ENCODE data around the gene NOP56.

The NOP56 gene

GRCh38 chr20:2610941-2611720 lies 41.3 kb upstream of the NOP56 start:
- Histone ChIP-seq H3K27me3 (ENCODE audit: insufficient read depth, poor library complexity, severe bottlenecking) (peaks cover 4% of the 10 kb centered on the region), H3K4me3 (replicated peaks; ENCODE audit: insufficient read depth, low read length) (no peak overlapping the region), H3K27ac (replicated peaks) (no peak overlapping the region)
- TF ChIP-seq POLR2AphosphoS5 (IDR thresholded peaks at IDR 0.05; ENCODE audit: low read depth) = no peak
- no peak for TF ChIP-seq REST (IDR thresholded peaks at IDR 0.05; ENCODE audit: insufficient replicate concordance, low read depth)
- no peak for TF ChIP-seq SPI1 (IDR thresholded peaks at IDR 0.05; ENCODE audit: borderline replicate concordance, low read depth)
- TF ChIP-seq GABPA (IDR thresholded peaks at IDR 0.05; ENCODE audit: low read depth) = no peak
- TF ChIP-seq CTCF (IDR thresholded peaks at IDR 0.05; ENCODE audit: insufficient read depth, low read length) = no peak
- DNase-seq (ENCODE audit: low read depth in 1 of 2, low spot score in 1 of 2) = no peak

- DNase-seq (ENCODE audit: low read depth in 1 of 2, low spot score in 1 of 2) = no peak
- H3K27ac ChIP-seq (replicated peaks) = no peak overlapping the region
- H3K4me3 ChIP-seq (replicated peaks; ENCODE audit: insufficient read depth, low read length) = no peak overlapping the region
- TF ChIP-seq GABPA (IDR thresholded peaks at IDR 0.05; ENCODE audit: low read depth) = no peak
- no peak for TF ChIP-seq POLR2AphosphoS5 (IDR thresholded peaks at IDR 0.05; ENCODE audit: low read depth)
- no peak for TF ChIP-seq CTCF (IDR thresholded peaks at IDR 0.05; ENCODE audit: insufficient read depth, low read length)
- H3K27me3 ChIP-seq (ENCODE audit: insufficient read depth, poor library complexity, severe bottlenecking) = peaks cover 4% of the 10 kb centered on the region
Observed at GRCh38 chr20:2612073-2612472, 40.4 kb upstream of the NOP56 start.

GRCh38 chr20:2616634-2617033 lies 35.8 kb upstream of the NOP56 start:
- Histone ChIP-seq H3K27me3 (ENCODE audit: insufficient read depth, poor library complexity, severe bottlenecking) (peaks cover 4% of the 10 kb centered on the region), H3K4me3 (replicated peaks; ENCODE audit: insufficient read depth, low read length) (no peak overlapping the region), H3K27ac (replicated peaks) (no peak overlapping the region)
- DNase-seq (ENCODE audit: low read depth in 1 of 2, low spot score in 1 of 2) = no peak
- no peak for TF ChIP-seq SPI1 (IDR thresholded peaks at IDR 0.05; ENCODE audit: borderline replicate concordance, low read depth)
- no peak for TF ChIP-seq REST (IDR thresholded peaks at IDR 0.05; ENCODE audit: insufficient replicate concordance, low read depth)
- no peak for TF ChIP-seq GABPA (IDR thresholded peaks at IDR 0.05; ENCODE audit: low read depth)
- no peak for TF ChIP-seq POLR2AphosphoS5 (IDR thresholded peaks at IDR 0.05; ENCODE audit: low read depth)
- no peak for TF ChIP-seq CTCF (IDR thresholded peaks at IDR 0.05; ENCODE audit: insufficient read depth, low read length)
